Endodermal cell (in vitro differentiated cells): ENCODE results near the gene LSM4. TPM values are rescaled to one million over a fixed set of nuclear protein-coding genes. Genes with fewer than 3 reads are reported as not detected.

Source experiments
- DNase-seq: peaks from one replicate; pipeline ENCODE4 v3.0.0-alpha.2; 2017
- H3K27ac ChIP-seq: 2 replicates; pipeline ENCODE4 v1.5.1; 2013; ENCODE audit warnings: mild to moderate bottlenecking, low read depth, low read length, moderate library complexity
- H3K27me3 ChIP-seq: 2 replicates; pipeline ENCODE4 v1.6.1; 2013; ENCODE audit warnings: mild to moderate bottlenecking, low read length, moderate library complexity; ENCODE audit not compliant: insufficient read depth, control insufficient read depth, poor library complexity, severe bottlenecking
- H3K36me3 ChIP-seq: 2 replicates; pipeline ENCODE4 v1.7.0; 2013; ENCODE audit warnings: mild to moderate bottlenecking, low read length, moderate library complexity; ENCODE audit not compliant: control insufficient read depth, insufficient read depth
- H3K4me1 ChIP-seq: one replicate; pipeline ENCODE4 v1.7.0; 2013; ENCODE audit warnings: low read length; ENCODE audit not compliant: control insufficient read depth, insufficient read depth
- H3K4me3 ChIP-seq: 2 replicates; pipeline ENCODE4 v1.5.1; 2013; ENCODE audit warnings: mild to moderate bottlenecking, low read length, moderate library complexity
- H3K9ac ChIP-seq: 2 replicates; pipeline ENCODE4 v1.6.1; 2013; ENCODE audit warnings: mild to moderate bottlenecking, low read length, moderate library complexity; ENCODE audit not compliant: poor library complexity, severe bottlenecking; ENCODE audit errors: extremely low read depth
- H3K9me3 ChIP-seq: 2 replicates; pipeline ENCODE4 v1.6.1; 2013; ENCODE audit warnings: mild to moderate bottlenecking, low read length, moderate library complexity; ENCODE audit not compliant: control insufficient read depth
- H3K27ac Mint-ChIP-seq: 2 replicates; pipeline ENCODE4 v1.8.0; 2020; ENCODE audit warnings: mixed read lengths
- H3K27me3 Mint-ChIP-seq: 2 replicates; pipeline ENCODE4 v1.8.0; 2021; ENCODE audit warnings: mild to moderate bottlenecking, mixed read lengths; ENCODE audit not compliant: insufficient read depth
- H3K36me3 Mint-ChIP-seq: 2 replicates; pipeline ENCODE4 v1.8.0; 2020; ENCODE audit warnings: low read depth, mixed read lengths
- H3K4me1 Mint-ChIP-seq: 2 replicates; pipeline ENCODE4 v1.8.0; 2020; ENCODE audit warnings: mixed read lengths
- H3K4me3 Mint-ChIP-seq: 2 replicates; pipeline ENCODE4 v1.8.0; 2020; ENCODE audit warnings: mild to moderate bottlenecking, moderate library complexity, mixed read lengths
- H3K9me3 Mint-ChIP-seq: 2 replicates; pipeline ENCODE4 v1.8.0; 2020; ENCODE audit warnings: mild to moderate bottlenecking, mixed read lengths
- WGBS, 2 experiments: methylation state at CpG; one replicate each; pipeline versions ENCODE4 v1.1.5 to v1.1.7; 2013; ENCODE audit warnings: missing lambda C conversion rate in 2 of 2, mixed read lengths in 1 of 2; ENCODE audit not compliant: insufficient coverage in 1 of 2, insufficient read length in 1 of 2; 5-methylcytosine and 5-hydroxymethylcytosine counted together
- total RNA-seq, 2 donors: library from RNA; stranded (reverse); fragmentation: NEBNext Ultra II Directional in 1 of 2; extraction: Animal tissue kit (Norgen Biotek cat#: 25700) in 1 of 2; gene quantifications; 2 replicates in 1 of 2; 3 replicates in 1 of 2; pipeline ENCODE4 v1.2.1, GENCODE V29; 2021
- TF ChIP-seq, protein P1 (sequence below): fragments of 200-600 bp; sonication (generic); conservative IDR thresholded peaks from 2 replicates; pipeline ENCODE4 v1.5.0; 2021; ENCODE audit warnings: antibody characterized with exemption, mild to moderate bottlenecking

The LSM4 gene
- total RNA-seq, 2 donors from 2014 or later: 252 to 276 TPM

GRCh38 chr19:18339723-18340122 is 16.8 kb upstream of the LSM4 start:
- no peaks in the 10 kb centered on the region for H3K9me3 ChIP-seq
- 44% methylated on average over 5 to 6 of the region's 6 CpGs for WGBS, 2 experiments
- Mint-ChIP-seq H3K9me3 (no peaks in the 10 kb centered on the region), H3K27me3 (peaks cover 2% of the 10 kb centered on the region), H3K4me3 (peak overlapping the region; percentile 71), H3K36me3 (no peaks in the 10 kb centered on the region), H3K4me1 (peaks cover 9% of the 10 kb centered on the region), H3K27ac (no peak overlapping the region)
- peak overlapping the region; percentile 87 for H3K4me3 ChIP-seq
- H3K36me3 ChIP-seq: no peaks in the 10 kb centered on the region
- H3K27ac ChIP-seq: no peak overlapping the region
- TF ChIP-seq, protein P1, sequence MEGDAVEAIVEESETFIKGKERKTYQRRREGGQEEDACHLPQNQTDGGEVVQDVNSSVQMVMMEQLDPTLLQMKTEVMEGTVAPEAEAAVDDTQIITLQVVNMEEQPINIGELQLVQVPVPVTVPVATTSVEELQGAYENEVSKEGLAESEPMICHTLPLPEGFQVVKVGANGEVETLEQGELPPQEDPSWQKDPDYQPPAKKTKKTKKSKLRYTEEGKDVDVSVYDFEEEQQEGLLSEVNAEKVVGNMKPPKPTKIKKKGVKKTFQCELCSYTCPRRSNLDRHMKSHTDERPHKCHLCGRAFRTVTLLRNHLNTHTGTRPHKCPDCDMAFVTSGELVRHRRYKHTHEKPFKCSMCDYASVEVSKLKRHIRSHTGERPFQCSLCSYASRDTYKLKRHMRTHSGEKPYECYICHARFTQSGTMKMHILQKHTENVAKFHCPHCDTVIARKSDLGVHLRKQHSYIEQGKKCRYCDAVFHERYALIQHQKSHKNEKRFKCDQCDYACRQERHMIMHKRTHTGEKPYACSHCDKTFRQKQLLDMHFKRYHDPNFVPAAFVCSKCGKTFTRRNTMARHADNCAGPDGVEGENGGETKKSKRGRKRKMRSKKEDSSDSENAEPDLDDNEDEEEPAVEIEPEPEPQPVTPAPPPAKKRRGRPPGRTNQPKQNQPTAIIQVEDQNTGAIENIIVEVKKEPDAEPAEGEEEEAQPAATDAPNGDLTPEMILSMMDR: peak; percentile 64
- H3K4me1 ChIP-seq: no peaks in the 10 kb centered on the region
- no peak overlapping the region for H3K9ac ChIP-seq
- H3K27me3 ChIP-seq: no peaks in the 10 kb centered on the region
- peak; percentile 89 for DNase-seq

GRCh38 chr19:18338541-18338940 is 15.7 kb upstream of the LSM4 start:
- no peak overlapping the region for H3K9ac ChIP-seq
- H3K4me1 Mint-ChIP-seq: peaks cover 9% of the 10 kb centered on the region
- TF ChIP-seq, protein P1: no peak
- H3K27me3 ChIP-seq: no peaks in the 10 kb centered on the region
- H3K27me3 Mint-ChIP-seq: peaks cover 2% of the 10 kb centered on the region
- no peaks in the 10 kb centered on the region for H3K9me3 Mint-ChIP-seq
- no peak overlapping the region for H3K4me3 ChIP-seq
- H3K4me3 Mint-ChIP-seq: no peak overlapping the region
- no peaks in the 10 kb centered on the region for H3K4me1 ChIP-seq
- no peaks in the 10 kb centered on the region for H3K9me3 ChIP-seq
- 91 to 100% methylated on average over 4 to 9 of the region's 9 CpGs for WGBS, 2 experiments
- H3K27ac ChIP-seq: no peak overlapping the region
- DNase-seq: no peak
- H3K36me3 ChIP-seq: no peaks in the 10 kb centered on the region
- no peak overlapping the region for H3K27ac Mint-ChIP-seq
- H3K36me3 Mint-ChIP-seq: no peaks in the 10 kb centered on the region

- Histone ChIP-seq H3K9me3 (no peaks in the 10 kb centered on the region), H3K27ac (no peak overlapping the region), H3K4me3 (no peak overlapping the region), H3K9ac (no peak overlapping the region), H3K27me3 (no peaks in the 10 kb centered on the region), H3K4me1 (no peaks in the 10 kb centered on the region), H3K36me3 (no peaks in the 10 kb centered on the region)
- H3K27me3 Mint-ChIP-seq: no peaks in the 10 kb centered on the region
- 74 to 79% methylated on average over 4 to 7 of the region's 7 CpGs for WGBS, 2 experiments
- H3K9me3 Mint-ChIP-seq: no peaks in the 10 kb centered on the region
- no peak overlapping the region for H3K4me3 Mint-ChIP-seq
- H3K4me1 Mint-ChIP-seq: peaks cover 8% of the 10 kb centered on the region
- H3K36me3 Mint-ChIP-seq: no peaks in the 10 kb centered on the region
- TF ChIP-seq, protein P1: peak; percentile 10
- no peak for DNase-seq
- H3K27ac Mint-ChIP-seq: no peak overlapping the region
Measured at GRCh38 chr19:18336121-18336520, 13.2 kb upstream of the LSM4 start.
